ENCODE results near the gene MMRN2. TPM values are rescaled to one million over a fixed set of nuclear protein-coding genes. Genes with fewer than 3 reads are reported as not detected.

Gene MMRN2
- total RNA-seq, 3 donors from 2014 or later, result 23.0 to 60.3 (median 32.6) TPM

- no peaks in the 10 kb centered on the region for H3K27me3 ChIP-seq
- intact Hi-C loops (cut with DNase I; ENCODE audit: low total_unique reads), result loop anchor here (10.0 kb wide), 1 partner anchor 1822 kb away; no protein-coding TSS in a partner anchor
- no peaks in the 10 kb centered on the region for H3K4me1 ChIP-seq
- TF ChIP-seq, protein P1, sequence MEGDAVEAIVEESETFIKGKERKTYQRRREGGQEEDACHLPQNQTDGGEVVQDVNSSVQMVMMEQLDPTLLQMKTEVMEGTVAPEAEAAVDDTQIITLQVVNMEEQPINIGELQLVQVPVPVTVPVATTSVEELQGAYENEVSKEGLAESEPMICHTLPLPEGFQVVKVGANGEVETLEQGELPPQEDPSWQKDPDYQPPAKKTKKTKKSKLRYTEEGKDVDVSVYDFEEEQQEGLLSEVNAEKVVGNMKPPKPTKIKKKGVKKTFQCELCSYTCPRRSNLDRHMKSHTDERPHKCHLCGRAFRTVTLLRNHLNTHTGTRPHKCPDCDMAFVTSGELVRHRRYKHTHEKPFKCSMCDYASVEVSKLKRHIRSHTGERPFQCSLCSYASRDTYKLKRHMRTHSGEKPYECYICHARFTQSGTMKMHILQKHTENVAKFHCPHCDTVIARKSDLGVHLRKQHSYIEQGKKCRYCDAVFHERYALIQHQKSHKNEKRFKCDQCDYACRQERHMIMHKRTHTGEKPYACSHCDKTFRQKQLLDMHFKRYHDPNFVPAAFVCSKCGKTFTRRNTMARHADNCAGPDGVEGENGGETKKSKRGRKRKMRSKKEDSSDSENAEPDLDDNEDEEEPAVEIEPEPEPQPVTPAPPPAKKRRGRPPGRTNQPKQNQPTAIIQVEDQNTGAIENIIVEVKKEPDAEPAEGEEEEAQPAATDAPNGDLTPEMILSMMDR (IDR thresholded peaks at IDR 0.05), result no peak
- TF ChIP-seq POLR2AphosphoS5 (IDR thresholded peaks at IDR 0.05) (no peak), POLR2A (IDR thresholded peaks at IDR 0.05) (no peak)
- H3K9me3 ChIP-seq, result no peaks in the 10 kb centered on the region
- no peak for DNase-seq (ENCODE audit: low spot score in 2 of 2)
- no peak overlapping the region for H3K4me3 ChIP-seq
- no peak overlapping the region for H3K27ac ChIP-seq
- H3K36me3 ChIP-seq, result peaks cover 6% of the 10 kb centered on the region
These were observed 34.9 kb downstream of the MMRN2 start for GRCh38 chr10:86922553-86922961.

DNA sequence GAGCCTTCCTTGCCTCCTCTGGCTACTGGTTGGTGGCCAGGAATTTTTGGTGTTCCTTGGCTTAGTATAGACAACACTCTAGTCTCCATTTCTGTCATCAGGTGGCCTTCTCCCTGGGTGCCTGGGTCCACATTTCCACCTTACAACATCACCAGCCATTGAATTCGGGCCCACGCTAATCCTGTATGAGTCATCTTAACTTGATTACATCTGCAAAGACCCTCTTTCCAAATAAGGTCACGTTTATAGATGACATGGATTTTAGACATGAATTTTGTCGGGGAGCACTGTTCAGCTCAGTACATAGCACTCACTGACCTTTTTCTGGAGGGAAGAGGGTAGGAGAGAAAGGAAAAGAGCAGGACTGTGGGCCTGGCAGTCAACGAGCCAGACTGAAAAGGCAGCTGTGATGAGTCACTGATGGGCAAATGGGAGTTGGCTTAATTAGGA lies 39.4 kb downstream of the MMRN2 start:
- H3K4me3 ChIP-seq, result no peak overlapping the region
- no peaks in the 10 kb centered on the region for H3K4me1 ChIP-seq
- TF ChIP-seq, protein P1 (IDR thresholded peaks at IDR 0.05), result no peak
- TF ChIP-seq POLR2AphosphoS5 (IDR thresholded peaks at IDR 0.05), result no peak
- no peak for TF ChIP-seq POLR2A (IDR thresholded peaks at IDR 0.05)
- peaks cover 6% of the 10 kb centered on the region for H3K36me3 ChIP-seq
- no peak for DNase-seq (ENCODE audit: low spot score in 2 of 2)
- no peaks in the 10 kb centered on the region for H3K27me3 ChIP-seq
- intact Hi-C loops (cut with DNase I; ENCODE audit: low total_unique reads), result no loop called here
- H3K27ac ChIP-seq, result no peak overlapping the region
- H3K9me3 ChIP-seq, result no peaks in the 10 kb centered on the region

- Histone ChIP-seq H3K4me3 (no peak overlapping the region), H3K9me3 (no peaks in the 10 kb centered on the region), H3K27me3 (no peaks in the 10 kb centered on the region), H3K4me1 (no peaks in the 10 kb centered on the region), H3K36me3 (no peaks in the 10 kb centered on the region), H3K27ac (no peak overlapping the region)
- intact Hi-C loops (cut with DNase I; ENCODE audit: low total_unique reads), result no loop called here
- TF ChIP-seq POLR2AphosphoS5 (IDR thresholded peaks at IDR 0.05) (no peak), POLR2A (IDR thresholded peaks at IDR 0.05) (no peak)
- TF ChIP-seq, protein P1 (IDR thresholded peaks at IDR 0.05), result no peak
- no peak for DNase-seq (ENCODE audit: low spot score in 2 of 2)
These were observed 42.7 kb downstream of the MMRN2 start for GRCh38 chr10:86914734-86915133.

DNA sequence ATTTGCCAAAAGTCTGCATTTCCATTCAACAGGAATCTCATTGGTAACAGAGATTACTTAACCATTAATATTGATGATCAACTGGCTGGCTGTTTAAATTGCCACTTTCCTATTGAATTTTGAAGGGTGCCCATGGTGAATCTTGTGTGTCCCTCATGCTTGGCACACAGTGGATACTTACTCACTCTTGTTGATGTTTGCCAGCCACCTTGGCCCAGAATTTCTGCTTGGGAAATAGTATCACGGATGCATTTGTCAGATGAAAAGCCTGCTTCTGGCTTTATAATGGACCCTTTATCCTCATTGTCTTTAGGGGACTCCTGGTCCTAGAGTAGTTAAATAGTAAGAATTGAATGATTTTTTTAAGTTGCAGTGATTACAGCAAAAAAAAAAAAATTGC lies 52.0 kb downstream of the MMRN2 start:
- Histone ChIP-seq H3K27ac (no peak overlapping the region), H3K4me1 (no peaks in the 10 kb centered on the region), H3K27me3 (no peaks in the 10 kb centered on the region), H3K36me3 (no peaks in the 10 kb centered on the region), H3K4me3 (no peak overlapping the region), H3K9me3 (no peaks in the 10 kb centered on the region)
- DNase-seq (ENCODE audit: low spot score in 2 of 2), result no peak
- TF ChIP-seq POLR2AphosphoS5 (IDR thresholded peaks at IDR 0.05), result no peak
- no peak for TF ChIP-seq POLR2A (IDR thresholded peaks at IDR 0.05)
- TF ChIP-seq, protein P1 (IDR thresholded peaks at IDR 0.05), result no peak
- intact Hi-C loops (cut with DNase I; ENCODE audit: low total_unique reads), result loop anchor here (10.0 kb wide), 1 partner anchor 221 kb away; no protein-coding TSS in a partner anchor

DNA sequence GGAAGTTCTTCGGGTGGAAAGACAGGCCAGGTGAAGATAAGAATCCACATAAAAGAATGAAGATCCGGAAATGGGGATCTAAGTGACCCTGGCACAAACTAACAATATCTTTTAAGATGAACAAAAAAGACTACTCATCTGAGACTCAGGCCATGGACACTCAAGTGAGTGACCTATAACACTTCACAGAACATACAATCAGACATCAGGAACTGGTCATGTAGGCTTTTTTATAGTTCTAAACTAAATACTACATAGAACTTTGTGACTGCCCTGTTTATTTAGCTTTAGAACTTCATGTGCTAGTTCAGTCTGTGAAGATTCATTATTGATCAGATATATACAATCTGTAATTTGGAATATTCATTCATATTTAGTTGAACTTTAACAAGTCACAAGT lies 52.8 kb downstream of the MMRN2 start:
- H3K4me1 ChIP-seq, result no peaks in the 10 kb centered on the region
- H3K36me3 ChIP-seq, result no peaks in the 10 kb centered on the region
- H3K27me3 ChIP-seq, result no peaks in the 10 kb centered on the region
- intact Hi-C loops (cut with DNase I; ENCODE audit: low total_unique reads), result loop anchor here (10.0 kb wide), 1 partner anchor 220 kb away; no protein-coding TSS in a partner anchor
- H3K9me3 ChIP-seq, result no peaks in the 10 kb centered on the region
- no peak for DNase-seq (ENCODE audit: low spot score in 2 of 2)
- H3K4me3 ChIP-seq, result no peak overlapping the region
- TF ChIP-seq POLR2A (IDR thresholded peaks at IDR 0.05), result no peak
- no peak for TF ChIP-seq POLR2AphosphoS5 (IDR thresholded peaks at IDR 0.05)
- no peak overlapping the region for H3K27ac ChIP-seq

Measured in breast epithelium (tissue), 4 donors.